Gastroesophageal sphincter (tissue), 4 donors: Measurements from ENCODE around the gene JDP2. TPM values are rescaled to one million over a fixed set of nuclear protein-coding genes. Genes with fewer than 3 reads are reported as not detected.

Source experiments
- ATAC-seq: fragments of 150-250 bp; one replicate; pipeline ENCODE4 v1.9.1; 2016; ENCODE audit warnings: mild to moderate bottlenecking, moderate library complexity
- H3K27ac ChIP-seq, 4 donors: fragments of 200-600 bp; sonication (generic) in 3 of 4; 1 replicate in 3 of 4; 2 replicates in 1 of 4; pipeline ENCODE4 v1.5.1; 2016 to 2019
- H3K27me3 ChIP-seq: fragments of 200-600 bp; sonication (generic); one replicate; pipeline ENCODE4 v1.5.1; 2019
- H3K36me3 ChIP-seq, 2 donors: fragments of 200-600 bp; sonication (generic); one replicate each; pipeline ENCODE4 v1.5.1; 2019; ENCODE audit warnings: control low read depth in 1 of 2
- H3K4me1 ChIP-seq, 3 donors: fragments of 200-600 bp; sonication (generic); 1 replicate in 2 of 3; 2 replicates in 1 of 3; pipeline ENCODE4 v1.5.1; 2016 to 2019; ENCODE audit warnings: control low read depth in 2 of 3
- H3K4me3 ChIP-seq, 2 donors: fragments of 200-600 bp; sonication (generic); one replicate each; pipeline ENCODE4 v1.5.1; 2019; ENCODE audit warnings: mild to moderate bottlenecking in 1 of 2, moderate library complexity in 1 of 2
- H3K9me3 ChIP-seq, 3 donors: fragments of 200-600 bp; sonication (generic); one replicate each; pipeline ENCODE4 v1.5.1; 2017 to 2019; ENCODE audit warnings: control low read depth in 2 of 3
- EP300 ChIP-seq: sonication (generic); formaldehyde crosslinking; IDR thresholded peaks from one replicate; pipeline ENCODE4 v1.6.1; 2017; ENCODE audit warnings: antibody characterized with exemption, mild to moderate bottlenecking
- POLR2A ChIP-seq, 2 donors: fragments of 450-650 bp; IDR thresholded peaks; one replicate each; pipeline ENCODE4 v1.6.1; 2017; ENCODE audit warnings: antibody characterized with exemption in 2 of 2, mild to moderate bottlenecking in 2 of 2, moderate library complexity in 1 of 2
- POLR2AphosphoS5 ChIP-seq: sonication (generic); formaldehyde crosslinking; IDR thresholded peaks from one replicate; pipeline ENCODE4 v1.6.1; 2017; ENCODE audit warnings: antibody characterized with exemption
- WGBS, 2 donors: methylation state at CpG; one replicate each; pipeline ENCODE4 v1.1.5; 2018; ENCODE audit warnings: low coverage in 1 of 2; 5-methylcytosine and 5-hydroxymethylcytosine counted together
- total RNA-seq, 4 donors: library from RNA; depleted of rRNA; stranded (reverse); fragments of >200 nt; gene quantifications; one replicate each; pipeline ENCODE4 v1.1.0, GENCODE V29; 2016
- TF ChIP-seq, protein P1 (sequence below), 4 experiments: fragments of 200-600 bp in 2 of 4; fragments of 450-650 bp in 2 of 4; sonication (generic) in 1 of 4; IDR thresholded peaks; one replicate each; pipeline ENCODE4 v1.5.1; 2017 to 2019; ENCODE audit warnings: antibody characterized with exemption in 4 of 4, mild to moderate bottlenecking in 2 of 4, moderate library complexity in 2 of 4

The JDP2 gene
- total RNA-seq, 4 donors from 2014 or later: 55.6 to 90.0 (median 70.8) TPM

GRCh38 chr14:75446447-75446846 is 18.6 kb downstream of the JDP2 start:
- ATAC-seq: no peak
- H3K4me1 ChIP-seq: peaks cover 24 to 90% (median 44%) of the 10 kb centered on the region in 3 donors

DNA sequence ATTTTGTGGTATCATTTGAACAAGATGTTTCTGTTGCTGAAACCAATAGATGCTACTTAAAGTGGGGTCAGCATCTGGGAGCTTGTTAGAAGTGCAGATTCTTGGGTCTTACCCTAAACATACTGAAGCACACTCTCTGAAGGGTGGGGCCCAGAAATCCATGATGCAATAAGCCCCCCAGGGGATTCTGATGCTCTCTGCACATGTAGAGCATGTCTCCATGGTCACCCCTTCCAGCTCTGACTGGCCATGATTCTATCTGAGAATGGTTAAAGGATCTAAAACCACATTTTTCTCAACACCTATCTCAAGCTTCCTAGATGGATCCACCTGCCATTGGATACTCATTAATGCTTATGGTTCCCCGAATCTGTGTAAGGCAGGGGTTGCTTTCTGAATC is 20.4 kb downstream of the JDP2 start:
- no peaks in the 10 kb centered on the region for H3K27me3 ChIP-seq
- WGBS, 2 donors: 100% methylated on average over 1 of the region's 1 CpG
- peaks cover 24 to 90% (median 57%) of the 10 kb centered on the region in 3 donors for H3K4me1 ChIP-seq
- ATAC-seq: no peak
- TF ChIP-seq POLR2A (IDR thresholded peaks at IDR 0.05) (no peak), EP300 (no peak), POLR2AphosphoS5 (no peak)
- TF ChIP-seq, protein P1, sequence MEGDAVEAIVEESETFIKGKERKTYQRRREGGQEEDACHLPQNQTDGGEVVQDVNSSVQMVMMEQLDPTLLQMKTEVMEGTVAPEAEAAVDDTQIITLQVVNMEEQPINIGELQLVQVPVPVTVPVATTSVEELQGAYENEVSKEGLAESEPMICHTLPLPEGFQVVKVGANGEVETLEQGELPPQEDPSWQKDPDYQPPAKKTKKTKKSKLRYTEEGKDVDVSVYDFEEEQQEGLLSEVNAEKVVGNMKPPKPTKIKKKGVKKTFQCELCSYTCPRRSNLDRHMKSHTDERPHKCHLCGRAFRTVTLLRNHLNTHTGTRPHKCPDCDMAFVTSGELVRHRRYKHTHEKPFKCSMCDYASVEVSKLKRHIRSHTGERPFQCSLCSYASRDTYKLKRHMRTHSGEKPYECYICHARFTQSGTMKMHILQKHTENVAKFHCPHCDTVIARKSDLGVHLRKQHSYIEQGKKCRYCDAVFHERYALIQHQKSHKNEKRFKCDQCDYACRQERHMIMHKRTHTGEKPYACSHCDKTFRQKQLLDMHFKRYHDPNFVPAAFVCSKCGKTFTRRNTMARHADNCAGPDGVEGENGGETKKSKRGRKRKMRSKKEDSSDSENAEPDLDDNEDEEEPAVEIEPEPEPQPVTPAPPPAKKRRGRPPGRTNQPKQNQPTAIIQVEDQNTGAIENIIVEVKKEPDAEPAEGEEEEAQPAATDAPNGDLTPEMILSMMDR (IDR thresholded peaks at IDR 0.05): no peak
- H3K9me3 ChIP-seq: no peaks in the 10 kb centered on the region
- H3K36me3 ChIP-seq: peaks cover 0 to 16% of the 10 kb centered on the region in 2 donors
- no peak overlapping the region for H3K4me3 ChIP-seq
- H3K27ac ChIP-seq: peak overlapping the region in 3 of 4 donors; percentile 64 to 83 (median 82)

More at GRCh38 chr14:75446447-75446846, 18.6 kb downstream of the JDP2 start:
- TF ChIP-seq, protein P1 (IDR thresholded peaks at IDR 0.05): no peak
- no peak for TF ChIP-seq POLR2A (IDR thresholded peaks at IDR 0.05)
- TF ChIP-seq EP300: no peak
- TF ChIP-seq POLR2AphosphoS5: no peak
- no peaks in the 10 kb centered on the region for H3K27me3 ChIP-seq
- H3K4me3 ChIP-seq: no peak overlapping the region
- peak overlapping the region in 2 of 4 donors; percentile 9 to 32 for H3K27ac ChIP-seq
- H3K36me3 ChIP-seq: peaks cover 0 to 25% of the 10 kb centered on the region in 2 donors
- no peaks in the 10 kb centered on the region for H3K9me3 ChIP-seq

- H3K27me3 ChIP-seq: no peaks in the 10 kb centered on the region
- TF ChIP-seq EP300: no peak
- TF ChIP-seq POLR2AphosphoS5: no peak
- no peak for TF ChIP-seq POLR2A (IDR thresholded peaks at IDR 0.05)
- TF ChIP-seq, protein P1 (IDR thresholded peaks at IDR 0.05): no peak
- H3K36me3 ChIP-seq: peaks cover 0 to 14% of the 10 kb centered on the region in 2 donors
- no peak overlapping the region for H3K4me3 ChIP-seq
- peak overlapping the region in 3 of 4 donors; percentile 64 to 83 (median 82) for H3K27ac ChIP-seq
- WGBS, 2 donors: 8 to 21% methylated on average over 2 of the region's 2 CpGs
- ATAC-seq: no peak
- H3K9me3 ChIP-seq: no peaks in the 10 kb centered on the region
- peaks cover 26 to 90% (median 65%) of the 10 kb centered on the region in 3 donors for H3K4me1 ChIP-seq
Measured at GRCh38 chr14:75449036-75449435, 21.2 kb downstream of the JDP2 start.

GRCh38 chr14:75449696-75450095 is 21.9 kb downstream of the JDP2 start:
- Histone ChIP-seq H3K4me3 (no peak overlapping the region), H3K4me1 (peaks cover 26 to 90% (median 68%) of the 10 kb centered on the region in 3 donors), H3K27ac (peak overlapping the region; percentile 5 to 83 (median 73)), H3K27me3 (no peaks in the 10 kb centered on the region), H3K36me3 (peaks cover 0 to 7% of the 10 kb centered on the region in 2 donors), H3K9me3 (no peaks in the 10 kb centered on the region)
- whole genome bisulfite sequencing, 2 donors: 14 to 33% methylated on average over 2 to 4 of the region's 4 CpGs
- no peak for ATAC-seq
- TF ChIP-seq, protein P1 (IDR thresholded peaks at IDR 0.05): no peak
- TF ChIP-seq POLR2A (IDR thresholded peaks at IDR 0.05): no peak
- TF ChIP-seq EP300: no peak
- no peak for TF ChIP-seq POLR2AphosphoS5
